Mammary epithelial cell (primary cell): ENCODE data around the gene SGTB.

Source experiments
- CTCF ChIP-seq, 2 donors: IDR thresholded peaks in 1 of 2; conservative IDR thresholded peaks in 1 of 2; 2 replicates each; pipeline ENCODE4 v1.5.1; 2011 to 2012; ENCODE audit warnings: inconsistent platforms in 2 of 2, low read length in 2 of 2, mild to moderate bottlenecking in 2 of 2, control low read depth in 1 of 2, low read depth in 1 of 2; ENCODE audit not compliant: insufficient read depth in 1 of 2; ENCODE audit errors: extremely low read depth in 1 of 2
- EZH2 ChIP-seq: IDR thresholded peaks from 2 replicates; pipeline ENCODE4 v1.6.1; 2012; ENCODE audit warnings: low read length, inconsistent platforms, borderline replicate concordance

GRCh38 chr5:65734921-65735320 is 13.0 kb upstream of the SGTB start:
- TF ChIP-seq CTCF (conservative IDR thresholded peaks at IDR 0.05 in 1 of 2, IDR thresholded peaks at IDR 0.05 in 1 of 2; ENCODE audit: extremely low read depth in 1 of 2, insufficient read depth in 1 of 2, low read depth in 1 of 2, low read length in 2 of 2) = no peak
- TF ChIP-seq EZH2 = no peak
